DMS153 treated with DMSO at 0.1 percent for 48 hours (cell line): ENCODE data around the gene SLC29A1.
"Not testable (repeated sequence)": the region's sequence is repeated elsewhere in the genome, so short reads cannot be mapped to it uniquely, and the experiment has no call there.

Source experiments
- DNase-seq: peaks from one replicate; lab custom pipeline; 2025; ENCODE audit not compliant: unreplicated experiment; lab: John Stamatoyannopoulos, UW

Gene SLC29A1

GRCh38 chr6:44193307-44193910 is 30.0 kb upstream of the SLC29A1 start:
- DNase-seq, result no peak

- DNase-seq, result no peak
These were observed 29.1 kb upstream of the SLC29A1 start for GRCh38 chr6:44194326-44194725.

GRCh38 chr6:44196351-44196750 is 27.0 kb upstream of the SLC29A1 start:
- DNase-seq, result not testable (repeated sequence)

GRCh38 chr6:44198684-44199083 is 24.7 kb upstream of the SLC29A1 start:
- no peak for DNase-seq

GRCh38 chr6:44199883-44200282 is 23.5 kb upstream of the SLC29A1 start:
- no peak for DNase-seq

- no peak for DNase-seq
These were observed 22.2 kb upstream of the SLC29A1 start for GRCh38 chr6:44201200-44201599.

GRCh38 chr6:44201638-44202303 is 21.6 kb upstream of the SLC29A1 start:
- no peak for DNase-seq

GRCh38 chr6:44202332-44202971 is 20.9 kb upstream of the SLC29A1 start:
- no peak for DNase-seq

- no peak for DNase-seq
These were observed 20.2 kb upstream of the SLC29A1 start for GRCh38 chr6:44202972-44203750.

- no peak for DNase-seq
These were observed 19.4 kb upstream of the SLC29A1 start for GRCh38 chr6:44203955-44204354.

- DNase-seq, result no peak
These were observed 15.4 kb upstream of the SLC29A1 start for GRCh38 chr6:44207966-44208365.

GRCh38 chr6:44211284-44211683 is 12.1 kb upstream of the SLC29A1 start:
- no peak for DNase-seq

- no peak for DNase-seq
These were observed 9.1 kb upstream of the SLC29A1 start for GRCh38 chr6:44214307-44214706.

- no peak for DNase-seq
These were observed 6.6 kb upstream of the SLC29A1 start, which contains the start of gene MYMX for GRCh38 chr6:44216677-44217331. Gene MYMX, plus strand, starts transcription at chr6:44216926. Its CDS starts 546 bp downstream, at chr6:44217472.

- no peak for DNase-seq
These were observed 5.9 kb upstream of the SLC29A1 start for GRCh38 chr6:44217332-44218143.

GRCh38 chr6:44219053-44219814 is 4.2 kb upstream of the SLC29A1 start:
- peak; percentile 55 for DNase-seq

GRCh38 chr6:44219815-44220784 is 3.3 kb upstream of the SLC29A1 start:
- no peak for DNase-seq

- no peak for DNase-seq
These were observed 2.5 kb upstream of the SLC29A1 start for GRCh38 chr6:44220913-44221290.
